SH-SY5Y (cell line): ENCODE measurements around the gene NOP16.

Source experiments
- GATA2 ChIP-seq: IDR thresholded peaks from 2 replicates; pipeline ENCODE4 v1.6.1; 2011; ENCODE audit warnings: mild to moderate bottlenecking, low read depth, low read length
- GATA3 ChIP-seq: IDR thresholded peaks from 2 replicates; pipeline ENCODE4 v1.6.1; 2011; ENCODE audit warnings: low read depth, mild to moderate bottlenecking, low read length, moderate library complexity

NOP16 gene

DNA sequence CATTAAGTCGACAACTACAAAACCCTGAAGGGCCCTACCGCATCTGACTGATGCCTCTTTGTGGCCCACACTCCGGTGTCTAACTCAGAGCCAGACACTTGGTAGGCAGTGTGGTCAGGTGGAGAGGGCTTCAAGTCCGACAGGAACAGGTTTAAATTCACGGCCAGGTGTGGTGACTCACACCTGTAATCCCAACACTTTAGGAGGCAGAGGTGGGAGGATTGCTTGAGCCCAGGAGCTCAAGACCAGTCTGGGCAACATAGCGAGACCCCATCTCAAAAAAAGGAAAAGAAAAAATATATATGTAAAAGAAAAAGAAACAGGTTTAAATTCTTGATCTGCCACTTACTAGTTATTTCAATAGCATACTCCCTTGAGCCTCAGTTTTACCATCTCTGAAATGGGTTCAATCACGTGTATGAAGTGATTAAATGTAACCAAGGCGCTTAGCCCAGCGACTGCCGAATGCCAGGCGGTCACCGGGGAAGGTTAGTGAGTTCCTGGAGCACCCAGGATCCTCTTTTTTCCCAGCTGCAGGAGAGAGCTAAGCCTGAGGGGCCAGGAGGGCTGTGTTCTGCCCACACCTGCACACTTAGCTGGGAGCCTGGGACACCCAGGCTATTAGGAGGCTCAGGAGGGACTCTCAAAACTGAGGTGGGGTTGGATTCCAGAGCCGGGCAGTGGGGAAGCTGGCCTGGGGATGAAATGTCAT, 27.0 kb upstream of the NOP16 start:
- no peak for TF ChIP-seq GATA2

DNA sequence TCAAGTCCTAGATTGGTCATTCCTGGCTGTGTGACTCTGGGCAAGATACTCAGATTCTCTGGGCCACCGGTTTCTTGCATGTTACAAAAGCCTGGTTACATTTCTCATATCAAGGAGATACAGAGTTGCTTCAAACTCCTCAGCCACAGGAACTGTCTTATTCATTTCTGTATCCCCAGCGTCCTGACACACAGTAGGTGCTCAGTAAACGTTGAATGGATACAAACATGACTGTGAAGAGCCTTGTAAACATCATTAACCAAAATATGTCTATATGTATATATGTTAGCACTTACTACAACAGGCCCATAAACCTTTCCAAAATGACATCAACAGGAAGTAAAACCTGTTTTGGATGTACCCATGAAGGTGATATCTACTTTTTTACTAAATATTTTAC, 26.3 kb upstream of the NOP16 start:
- TF ChIP-seq GATA2 = no peak
- TF ChIP-seq GATA3 = no peak

DNA sequence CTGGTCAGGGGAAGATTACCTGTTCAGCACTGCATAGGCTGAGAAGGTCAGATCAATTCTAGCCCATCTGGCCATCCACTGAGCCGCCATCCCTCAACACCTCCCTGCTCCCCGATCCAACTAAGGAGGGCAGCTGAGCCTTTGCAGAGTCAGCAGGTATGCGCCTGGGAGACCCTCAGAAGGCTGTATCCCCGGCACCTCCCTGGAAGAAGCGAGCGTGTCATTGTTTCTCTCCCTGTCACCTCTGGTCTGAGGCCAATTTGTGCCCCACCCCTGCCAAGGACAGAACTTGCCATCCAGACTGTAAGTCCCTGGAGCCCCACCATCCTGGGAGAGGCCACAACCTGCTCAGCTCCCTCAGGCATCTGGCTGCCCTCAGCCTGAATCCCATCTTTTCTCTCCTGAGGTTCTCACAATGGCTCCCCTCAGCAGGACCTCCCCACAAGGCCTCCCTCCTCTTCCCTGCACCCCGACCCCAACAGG, 25.4 kb upstream of the NOP16 start:
- TF ChIP-seq GATA3 (no peak), GATA2 (no peak)

DNA sequence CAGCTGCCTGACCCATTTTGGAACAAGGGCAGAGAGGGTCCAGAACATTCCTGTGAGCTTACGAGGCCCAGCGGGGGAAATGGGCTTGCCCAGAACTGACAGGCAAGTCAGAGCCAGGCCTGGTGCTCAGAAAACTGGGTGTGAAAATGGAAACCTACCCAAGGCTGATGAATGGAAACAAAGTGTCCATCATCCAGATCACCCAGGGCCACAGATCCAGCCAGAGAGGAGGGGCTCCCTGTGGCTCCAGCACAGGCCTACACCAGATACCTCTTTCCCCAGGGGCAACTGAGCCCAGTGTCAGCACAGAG, 24.8 kb upstream of the NOP16 start:
- TF ChIP-seq GATA3 (no peak), GATA2 (no peak)

DNA sequence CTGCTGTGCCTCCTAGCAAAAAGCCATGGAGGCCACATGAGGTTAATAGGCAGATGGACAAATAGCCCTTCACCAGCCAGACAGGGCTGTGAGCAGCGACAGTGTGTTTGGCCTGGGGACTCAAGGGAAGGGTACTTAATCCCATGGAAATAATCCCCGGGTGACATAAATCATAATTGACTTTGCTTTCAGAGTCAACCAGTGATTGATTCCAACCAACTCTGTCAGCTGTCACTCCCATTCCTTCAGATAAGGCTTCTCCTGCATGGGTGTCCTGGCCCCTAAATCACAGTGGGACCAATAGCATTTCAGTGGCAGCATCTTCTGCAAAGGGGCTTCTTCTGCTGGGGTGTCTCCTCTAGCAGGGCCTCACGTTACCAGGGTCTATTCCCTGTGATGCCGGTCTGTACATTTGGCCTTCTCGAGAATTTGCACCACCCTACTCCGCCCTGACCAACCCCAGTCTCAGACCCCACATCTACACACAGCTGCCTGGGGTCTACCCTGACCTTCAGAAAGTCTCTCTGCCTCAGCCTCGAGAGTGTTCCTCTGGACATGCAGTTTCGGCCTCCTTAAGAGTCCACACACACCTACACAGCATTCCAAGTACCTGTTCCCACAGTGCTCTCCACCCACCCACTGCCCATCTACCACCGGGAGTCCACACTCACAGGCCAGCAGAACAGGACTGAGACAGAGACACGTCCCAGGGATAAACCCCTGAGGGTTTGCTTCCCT, 24.3 kb upstream of the NOP16 start:
- no peak for TF ChIP-seq GATA2
- no peak for TF ChIP-seq GATA3

DNA sequence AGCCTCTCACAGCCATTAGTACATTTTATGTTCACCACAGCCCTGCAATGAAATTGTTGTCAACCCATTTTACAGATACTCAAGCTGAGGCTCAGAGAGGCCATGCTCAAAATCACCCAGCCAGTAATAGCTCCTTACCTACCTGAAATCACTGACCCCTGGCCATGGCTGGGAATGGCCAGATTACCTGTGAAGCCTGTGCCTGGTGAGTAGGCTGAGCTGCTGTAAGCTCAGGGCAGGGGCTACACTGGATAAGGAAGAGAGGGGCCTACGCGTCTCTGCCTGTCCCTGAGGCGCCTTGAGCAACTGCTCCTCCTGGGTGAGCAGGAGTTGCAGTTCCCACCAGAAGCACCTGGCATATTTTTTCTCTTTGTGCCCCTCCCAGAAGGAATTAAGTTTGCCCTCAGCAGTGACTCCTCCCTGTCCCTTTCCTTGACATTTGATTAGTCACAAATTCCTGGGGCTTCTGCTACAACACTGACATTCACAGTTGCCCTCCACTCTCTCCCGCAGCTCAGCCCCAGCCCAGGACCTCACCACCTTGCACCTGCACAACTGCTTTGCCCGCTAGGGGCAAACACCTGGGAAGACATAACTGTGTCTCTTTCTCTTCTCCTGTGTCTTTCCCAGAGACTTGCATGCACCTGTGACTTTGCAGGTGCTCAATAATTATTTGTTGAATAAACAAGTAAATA, 22.2 kb upstream of the NOP16 start:
- no peak for TF ChIP-seq GATA2
- TF ChIP-seq GATA3 = no peak

DNA sequence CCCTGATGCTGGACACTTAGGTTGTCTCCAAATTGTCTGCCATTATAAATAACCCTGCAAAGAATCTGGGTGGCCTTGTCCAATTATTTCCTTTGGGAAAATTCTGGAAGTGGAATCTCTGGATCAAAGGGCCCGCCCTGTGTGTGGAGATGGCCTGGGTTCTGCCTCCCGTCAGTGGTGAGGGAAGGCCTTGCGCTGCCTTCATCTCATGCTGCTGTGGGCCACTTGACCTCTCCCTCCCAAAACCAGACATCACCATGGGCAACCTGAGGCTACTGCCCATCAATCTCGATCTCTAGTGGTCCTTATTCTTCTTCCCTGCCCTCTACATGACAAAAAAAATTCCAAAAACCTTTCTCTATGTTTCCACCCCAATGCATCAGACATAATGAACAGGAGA, 21.4 kb upstream of the NOP16 start:
- TF ChIP-seq GATA3 (no peak), GATA2 (no peak)

DNA sequence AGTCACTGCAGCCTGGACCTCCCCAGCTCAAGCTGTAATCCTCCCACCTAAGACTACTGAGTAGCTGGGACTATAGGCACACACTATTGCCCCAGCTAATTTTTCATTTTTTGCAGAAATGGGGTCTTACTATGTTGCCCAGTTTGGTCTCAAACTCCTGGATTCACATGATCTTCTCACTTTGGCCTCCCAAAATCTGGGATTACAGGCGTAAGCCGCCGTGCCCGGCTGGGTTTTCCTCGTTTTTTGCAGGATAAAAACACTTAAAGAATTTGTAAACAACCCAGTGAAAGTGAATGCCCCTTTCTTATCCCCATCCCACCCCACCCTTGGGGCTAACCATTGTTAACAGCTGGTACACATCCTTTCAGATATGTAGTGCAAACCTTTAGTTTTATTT, 20.2 kb upstream of the NOP16 start:
- TF ChIP-seq GATA2 (no peak), GATA3 (no peak)

DNA sequence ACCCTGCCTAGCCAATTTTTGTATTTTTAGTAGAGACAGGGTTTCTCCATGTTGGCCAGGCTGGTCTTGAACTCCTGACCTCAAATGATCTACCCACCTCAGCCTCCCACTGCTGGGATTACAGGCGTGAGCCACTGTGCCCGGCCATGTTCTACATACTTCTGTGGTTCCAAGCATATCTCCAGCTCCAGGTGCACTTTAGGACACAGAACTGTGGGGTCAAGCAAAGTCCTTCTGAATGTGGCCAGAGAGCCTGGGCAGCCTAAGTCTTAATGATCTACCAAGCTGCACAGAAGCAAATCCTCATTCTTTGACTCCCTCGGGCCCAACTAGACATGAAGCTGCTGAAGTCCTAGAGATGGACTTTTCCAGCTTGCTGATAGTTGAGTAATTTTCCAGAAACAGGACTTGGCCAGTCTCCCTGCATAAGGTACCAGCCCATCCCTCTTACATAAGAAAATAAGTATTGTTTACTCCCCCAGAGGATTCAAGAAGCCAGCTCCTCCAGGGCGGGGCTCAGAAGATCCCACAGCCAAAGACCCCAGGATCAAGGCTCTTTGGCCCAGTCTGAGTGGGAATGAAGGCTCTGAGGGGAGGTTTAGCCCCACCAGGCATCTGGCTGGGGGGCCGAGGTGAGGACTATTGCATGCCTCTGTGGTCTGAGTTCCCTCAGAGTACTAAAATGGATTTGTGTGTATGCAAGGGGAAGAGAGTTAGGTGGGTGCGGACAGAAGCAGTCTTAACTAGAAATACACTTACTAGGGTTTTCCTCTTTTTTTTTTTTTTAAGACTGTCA, 19.3 kb upstream of the NOP16 start:
- TF ChIP-seq GATA2 (no peak), GATA3 (no peak)

DNA sequence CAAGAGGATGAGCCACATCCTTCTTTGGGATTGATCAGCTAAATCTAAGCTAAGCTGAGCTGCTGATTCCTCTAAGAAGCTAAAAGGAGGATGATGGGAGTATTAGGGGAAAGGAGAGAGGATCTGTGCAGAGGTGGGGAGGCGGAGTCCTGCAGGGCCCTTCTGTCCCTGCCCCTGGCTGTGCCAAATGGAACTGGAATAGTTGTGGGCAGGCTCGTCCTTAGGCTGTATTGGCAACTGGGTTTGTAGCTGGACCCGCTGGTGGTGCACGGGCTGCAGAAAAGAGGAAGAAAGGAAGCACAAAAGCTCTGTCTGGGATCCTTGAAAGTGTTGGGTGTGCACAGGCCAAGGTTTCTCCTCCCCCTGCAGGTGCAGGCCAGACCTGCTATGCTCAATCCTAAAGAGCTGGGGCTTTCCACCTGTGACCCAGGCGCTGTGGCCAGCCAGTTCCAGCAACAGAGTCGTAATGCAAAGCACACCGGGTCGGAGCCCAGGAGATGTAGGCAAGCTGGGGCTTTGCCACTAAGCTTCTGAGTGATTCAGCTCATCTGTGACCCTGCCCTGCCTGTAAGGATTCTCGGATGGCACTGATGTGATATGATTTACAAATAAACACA, 18.1 kb upstream of the NOP16 start:
- TF ChIP-seq GATA3 = no peak
- no peak for TF ChIP-seq GATA2

DNA sequence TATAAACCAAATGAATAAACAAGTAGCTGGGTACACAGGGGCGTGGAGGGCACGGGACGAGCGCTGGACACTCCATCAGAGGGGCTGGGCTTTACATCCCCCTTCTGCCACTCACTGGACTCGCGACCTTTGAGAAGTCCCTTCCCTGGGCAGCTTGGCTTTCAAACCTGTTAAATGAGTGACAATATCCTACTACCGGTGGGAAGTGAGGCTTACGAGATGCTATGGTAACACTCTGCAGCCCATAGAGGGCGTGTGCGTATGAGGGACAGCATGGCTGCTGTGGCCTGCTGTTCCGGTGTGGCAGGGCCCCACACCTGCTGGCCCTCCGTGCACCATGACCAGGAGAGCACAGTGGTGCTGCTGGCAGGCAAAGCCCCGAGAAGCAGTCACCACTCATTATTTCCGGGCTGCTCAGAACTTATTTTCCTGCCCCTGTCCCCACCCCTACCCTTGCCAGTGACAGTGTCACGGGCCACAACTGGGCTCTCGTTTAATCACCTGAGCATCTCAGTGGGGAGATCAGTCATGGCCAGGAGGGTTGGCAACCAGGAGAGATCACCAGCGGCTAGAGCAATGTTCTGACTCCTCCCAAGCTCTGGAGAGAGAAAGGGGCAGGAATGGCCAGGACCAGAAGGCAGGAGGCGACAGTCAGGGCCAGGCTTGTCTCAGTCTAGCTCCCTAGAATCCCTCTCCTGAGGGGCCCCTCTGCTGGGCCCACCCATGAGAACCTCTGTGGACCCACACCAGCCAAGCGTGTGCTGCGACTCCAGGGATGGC, 17.4 kb upstream of the NOP16 start:
- no peak for TF ChIP-seq GATA3
- TF ChIP-seq GATA2 = no peak

DNA sequence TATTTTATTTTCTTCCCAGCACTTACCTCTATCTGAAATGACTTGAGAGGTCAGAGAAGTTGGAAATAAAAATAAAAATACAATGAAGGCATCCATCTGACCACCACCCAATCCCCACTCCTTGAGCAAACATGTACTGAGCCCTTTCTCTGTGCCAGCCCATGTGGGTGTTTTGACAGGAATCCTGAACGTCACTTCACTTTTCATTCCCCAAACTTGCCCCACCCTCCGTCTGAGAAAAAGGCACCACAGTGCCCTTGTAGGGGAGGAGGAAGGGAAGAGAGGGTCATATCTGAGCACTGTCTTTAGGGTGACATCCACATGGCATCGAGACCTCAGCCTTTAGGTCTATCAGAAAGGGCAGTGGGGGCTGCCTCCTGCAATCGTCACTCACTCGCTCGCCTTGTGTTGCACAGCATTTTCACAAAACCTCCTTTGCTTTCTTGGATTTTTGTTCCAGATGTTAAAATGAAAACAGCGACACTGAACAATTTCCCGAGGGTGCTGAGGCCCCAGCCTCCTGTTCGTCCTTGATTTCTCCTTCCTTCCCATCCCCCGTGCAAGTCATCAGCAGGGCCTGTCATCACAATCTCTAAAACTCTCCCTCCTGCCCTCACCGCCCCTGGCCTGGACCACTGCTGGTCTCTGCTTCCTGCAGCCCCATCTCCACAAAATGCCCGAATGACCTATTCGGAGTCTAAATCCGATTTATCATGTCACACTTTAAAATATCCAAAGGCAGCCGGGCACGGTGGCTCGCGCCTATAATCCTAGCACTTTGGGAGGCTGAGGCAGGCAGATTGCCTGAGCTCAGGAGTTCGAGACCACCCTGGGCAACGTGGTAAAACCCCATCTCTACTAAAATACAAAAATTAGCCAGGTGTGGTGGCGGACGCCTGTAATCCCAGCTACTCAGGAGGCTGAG, 13.1 kb upstream of the NOP16 start:
- TF ChIP-seq GATA2 = no peak
- TF ChIP-seq GATA3 = no peak
